ENCODE measurements around the gene ANKRD11. TPM values are rescaled to one million over a fixed set of nuclear protein-coding genes. Genes with fewer than 3 reads are reported as not detected.

ANKRD11 gene
- total and polyA plus RNA-seq, 2 donors = 51.2 to 73.3 TPM

GRCh38 chr16:89374393-89374960 lies 115.9 kb downstream of the ANKRD11 start:
- peaks cover 1% of the 10 kb centered on the region for H3K4me1 ChIP-seq (ENCODE audit: insufficient read depth)
- H3K4me3 ChIP-seq (ENCODE audit: low read depth, low read length) = no peak overlapping the region
- H3K36me3 ChIP-seq (ENCODE audit: insufficient read depth) = no peaks in the 10 kb centered on the region
- no peak overlapping the region for H3K27ac ChIP-seq (ENCODE audit: low read depth)
- DNase-seq (ENCODE audit: extremely low spot score) = no peak
- whole genome bisulfite sequencing = 54% methylated on average over 18 of the region's 18 CpGs

GRCh38 chr16:89373355-89374110 lies 116.8 kb downstream of the ANKRD11 start:
- no peak for DNase-seq (ENCODE audit: extremely low spot score)
- no peaks in the 10 kb centered on the region for H3K36me3 ChIP-seq (ENCODE audit: insufficient read depth)
- no peak overlapping the region for H3K27ac ChIP-seq (ENCODE audit: low read depth)
- WGBS = 85% methylated on average over 32 of the region's 32 CpGs
- H3K4me3 ChIP-seq (ENCODE audit: low read depth, low read length) = no peak overlapping the region
- peaks cover 1% of the 10 kb centered on the region for H3K4me1 ChIP-seq (ENCODE audit: insufficient read depth)

GRCh38 chr16:89371968-89372634 lies 118.3 kb downstream of the ANKRD11 start:
- DNase-seq (ENCODE audit: extremely low spot score) = no peak
- Histone ChIP-seq H3K36me3 (ENCODE audit: insufficient read depth) (no peaks in the 10 kb centered on the region), H3K4me1 (ENCODE audit: insufficient read depth) (no peaks in the 10 kb centered on the region), H3K4me3 (ENCODE audit: low read depth, low read length) (no peak overlapping the region), H3K27ac (ENCODE audit: low read depth) (no peak overlapping the region)
- 89% methylated on average over 32 of the region's 32 CpGs for WGBS

- Histone ChIP-seq H3K4me3 (ENCODE audit: low read depth, low read length) (no peak overlapping the region), H3K27ac (ENCODE audit: low read depth) (no peak overlapping the region), H3K36me3 (ENCODE audit: insufficient read depth) (no peaks in the 10 kb centered on the region), H3K4me1 (ENCODE audit: insufficient read depth) (no peaks in the 10 kb centered on the region)
- no peak for DNase-seq (ENCODE audit: extremely low spot score)
- 97% methylated on average over 12 of the region's 12 CpGs for WGBS
These were observed 119.0 kb downstream of the ANKRD11 start for GRCh38 chr16:89371386-89371785.

- Histone ChIP-seq H3K36me3 (ENCODE audit: insufficient read depth) (no peaks in the 10 kb centered on the region), H3K27ac (ENCODE audit: low read depth) (no peak overlapping the region), H3K4me1 (ENCODE audit: insufficient read depth) (no peaks in the 10 kb centered on the region), H3K4me3 (ENCODE audit: low read depth, low read length) (no peak overlapping the region)
- 90% methylated on average over 15 of the region's 15 CpGs for WGBS
- DNase-seq (ENCODE audit: extremely low spot score) = no peak
These were observed 119.8 kb downstream of the ANKRD11 start for GRCh38 chr16:89370601-89371000.

GRCh38 chr16:89370081-89370511 lies 120.3 kb downstream of the ANKRD11 start:
- Histone ChIP-seq H3K4me3 (ENCODE audit: low read depth, low read length) (no peak overlapping the region), H3K27ac (ENCODE audit: low read depth) (no peak overlapping the region), H3K4me1 (ENCODE audit: insufficient read depth) (no peaks in the 10 kb centered on the region), H3K36me3 (ENCODE audit: insufficient read depth) (no peaks in the 10 kb centered on the region)
- no peak for DNase-seq (ENCODE audit: extremely low spot score)
- 43% methylated on average over 5 of the region's 5 CpGs for WGBS

- DNase-seq (ENCODE audit: extremely low spot score) = no peak
- no peak overlapping the region for H3K27ac ChIP-seq (ENCODE audit: low read depth)
- no peaks in the 10 kb centered on the region for H3K36me3 ChIP-seq (ENCODE audit: insufficient read depth)
- WGBS = 78% methylated on average over 17 of the region's 17 CpGs
- H3K4me3 ChIP-seq (ENCODE audit: low read depth, low read length) = no peak overlapping the region
- H3K4me1 ChIP-seq (ENCODE audit: insufficient read depth) = no peaks in the 10 kb centered on the region
These were observed 121.0 kb downstream of the ANKRD11 start for GRCh38 chr16:89369266-89369895.

- Histone ChIP-seq H3K4me1 (ENCODE audit: insufficient read depth) (peaks cover 3% of the 10 kb centered on the region), H3K36me3 (ENCODE audit: insufficient read depth) (no peaks in the 10 kb centered on the region), H3K27ac (ENCODE audit: low read depth) (no peak overlapping the region), H3K4me3 (ENCODE audit: low read depth, low read length) (no peak overlapping the region)
- 92% methylated on average over 7 of the region's 7 CpGs for WGBS
- no peak for DNase-seq (ENCODE audit: extremely low spot score)
These were observed 121.6 kb downstream of the ANKRD11 start for GRCh38 chr16:89368604-89369249.

- DNase-seq (ENCODE audit: extremely low spot score) = no peak
- Histone ChIP-seq H3K4me3 (ENCODE audit: low read depth, low read length) (no peak overlapping the region), H3K36me3 (ENCODE audit: insufficient read depth) (no peaks in the 10 kb centered on the region), H3K27ac (ENCODE audit: low read depth) (no peak overlapping the region), H3K4me1 (ENCODE audit: insufficient read depth) (peaks cover 5% of the 10 kb centered on the region)
- 92% methylated on average over 7 of the region's 7 CpGs for WGBS
These were observed 122.8 kb downstream of the ANKRD11 start for GRCh38 chr16:89367538-89367915.

GRCh38 chr16:89366561-89367537 lies 123.5 kb downstream of the ANKRD11 start:
- H3K36me3 ChIP-seq (ENCODE audit: insufficient read depth) = no peaks in the 10 kb centered on the region
- no peak overlapping the region for H3K4me3 ChIP-seq (ENCODE audit: low read depth, low read length)
- DNase-seq (ENCODE audit: extremely low spot score) = no peak
- no peak overlapping the region for H3K27ac ChIP-seq (ENCODE audit: low read depth)
- H3K4me1 ChIP-seq (ENCODE audit: insufficient read depth) = peaks cover 5% of the 10 kb centered on the region
- 92% methylated on average over 37 of the region's 37 CpGs for WGBS

- 97% methylated on average over 5 of the region's 5 CpGs for WGBS
These were observed 124.4 kb downstream of the ANKRD11 start for GRCh38 chr16:89365996-89366395.

GRCh38 chr16:89365044-89365467 lies 125.3 kb downstream of the ANKRD11 start:
- H3K4me1 ChIP-seq (ENCODE audit: insufficient read depth) = peaks cover 11% of the 10 kb centered on the region
- no peak for DNase-seq (ENCODE audit: extremely low spot score)
- 29% methylated on average over 2 of the region's 2 CpGs for WGBS
- no peak overlapping the region for H3K4me3 ChIP-seq (ENCODE audit: low read depth, low read length)
- H3K36me3 ChIP-seq (ENCODE audit: insufficient read depth) = no peaks in the 10 kb centered on the region
- H3K27ac ChIP-seq (ENCODE audit: low read depth) = no peak overlapping the region

More at GRCh38 chr16:89365996-89366395, 124.4 kb downstream of the ANKRD11 start:
- peaks cover 8% of the 10 kb centered on the region for H3K4me1 ChIP-seq (ENCODE audit: insufficient read depth)
- DNase-seq (ENCODE audit: extremely low spot score) = no peak
- H3K27ac ChIP-seq (ENCODE audit: low read depth) = no peak overlapping the region
- H3K36me3 ChIP-seq (ENCODE audit: insufficient read depth) = no peaks in the 10 kb centered on the region
- no peak overlapping the region for H3K4me3 ChIP-seq (ENCODE audit: low read depth, low read length)
